ENCODE data around the gene SIGLEC9.
A peak's percentile ranks its signal among the peaks of the same experiment; 100 is the strongest.

SIGLEC9 gene

DNA sequence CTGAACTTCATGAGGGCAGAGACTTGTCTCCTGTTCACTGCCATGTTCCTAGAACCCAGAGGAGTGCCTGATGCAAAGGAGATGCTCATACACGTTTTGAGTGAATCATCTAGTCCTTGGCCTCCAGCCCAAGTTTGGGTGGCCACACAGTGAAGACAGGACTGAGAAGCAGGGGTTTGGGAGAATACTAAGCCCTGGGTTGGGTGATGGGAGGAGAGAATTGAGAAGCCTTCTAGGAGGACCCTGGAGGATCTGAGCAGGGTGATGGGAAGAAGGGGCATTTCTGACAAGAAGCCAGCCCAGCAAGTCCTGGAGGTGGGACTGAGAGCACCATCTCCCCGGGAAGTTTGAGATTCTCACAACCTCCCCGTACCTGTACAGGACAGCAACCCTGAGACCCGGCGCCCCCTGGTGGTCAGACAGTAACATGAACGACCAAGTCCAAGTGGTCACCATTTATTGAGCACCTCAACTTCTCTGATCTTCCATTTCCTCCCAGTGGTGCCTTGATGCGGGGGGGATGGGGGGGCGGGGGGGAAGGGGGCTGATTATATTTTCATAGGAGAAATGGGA lies 27.5 kb upstream of the SIGLEC9 start:
- DNase-seq (ENCODE audit: low spot score), result peak; percentile 58

DNA sequence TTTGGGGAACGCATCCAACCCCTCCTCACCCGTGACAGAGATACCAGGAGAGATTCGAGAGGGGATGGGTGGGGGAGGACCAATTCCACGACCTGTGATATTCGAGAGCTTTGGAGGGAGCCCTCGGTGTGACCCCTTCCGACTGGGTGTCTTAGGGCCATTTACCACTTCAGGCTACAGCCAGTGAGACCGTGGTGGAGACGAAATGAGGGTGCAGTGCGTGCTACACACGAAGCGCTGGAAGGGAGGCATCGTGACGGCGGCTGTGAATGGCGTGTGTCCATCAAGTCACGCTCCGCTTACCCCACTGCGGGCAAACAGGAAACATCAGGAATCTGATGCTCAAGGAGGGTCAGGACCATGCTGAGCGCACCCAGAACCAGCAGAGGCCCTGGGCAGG lies 26.9 kb upstream of the SIGLEC9 start:
- no peak for DNase-seq (ENCODE audit: low spot score)

DNA sequence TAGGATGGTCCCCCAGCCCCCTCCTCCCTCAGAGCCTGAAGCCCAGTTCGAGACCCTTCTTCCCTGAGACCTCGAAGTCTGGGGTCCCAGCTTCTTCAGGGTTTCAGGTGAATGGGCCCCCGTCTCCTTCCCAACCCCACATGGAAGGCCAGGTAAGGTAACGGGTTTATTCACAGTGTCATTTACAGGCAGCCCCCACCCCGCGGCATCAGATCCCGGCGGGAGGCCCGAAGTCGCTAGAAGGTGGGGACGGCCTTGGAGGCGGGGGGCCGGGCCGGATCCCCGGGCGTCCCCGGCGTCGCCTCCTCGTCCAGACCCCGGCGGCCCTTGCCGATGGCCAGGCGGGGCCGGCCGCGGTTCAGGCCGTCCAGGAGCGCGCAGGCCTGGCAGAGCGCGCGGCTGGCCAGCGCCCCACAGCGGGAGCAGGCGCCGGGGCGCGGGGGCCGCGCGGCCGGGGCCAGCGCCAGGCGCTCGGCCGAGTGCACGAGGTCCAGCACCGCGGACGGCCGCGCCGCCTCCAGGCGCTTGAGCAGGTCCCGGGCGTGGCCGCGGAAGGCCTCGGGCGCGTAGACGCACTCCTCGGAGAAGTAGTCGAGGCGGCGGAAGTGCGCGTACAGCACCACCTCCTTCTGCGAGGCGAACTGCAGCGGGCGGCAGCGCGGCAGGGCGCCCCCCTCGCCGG lies 26.2 kb upstream of the SIGLEC9 start:
- DNase-seq (ENCODE audit: low spot score), result no peak

DNA sequence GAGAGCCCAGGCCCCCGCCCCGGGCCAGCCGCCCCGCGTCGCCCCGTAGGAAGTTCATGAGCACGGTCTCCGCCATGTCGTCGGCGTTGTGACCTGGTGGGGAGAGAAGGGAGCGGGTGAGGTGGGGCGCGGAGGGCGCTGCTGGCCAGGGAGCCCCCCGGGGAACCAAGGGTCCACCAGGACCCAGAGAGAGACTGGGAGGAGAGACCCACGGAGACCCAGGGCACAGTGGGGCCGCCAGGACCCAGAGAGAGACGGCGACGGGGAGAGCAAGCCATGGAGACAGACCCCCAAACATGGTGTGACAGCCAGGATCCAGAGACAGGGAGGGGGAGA lies 25.7 kb upstream of the SIGLEC9 start:
- DNase-seq (ENCODE audit: low spot score), result no peak

DNA sequence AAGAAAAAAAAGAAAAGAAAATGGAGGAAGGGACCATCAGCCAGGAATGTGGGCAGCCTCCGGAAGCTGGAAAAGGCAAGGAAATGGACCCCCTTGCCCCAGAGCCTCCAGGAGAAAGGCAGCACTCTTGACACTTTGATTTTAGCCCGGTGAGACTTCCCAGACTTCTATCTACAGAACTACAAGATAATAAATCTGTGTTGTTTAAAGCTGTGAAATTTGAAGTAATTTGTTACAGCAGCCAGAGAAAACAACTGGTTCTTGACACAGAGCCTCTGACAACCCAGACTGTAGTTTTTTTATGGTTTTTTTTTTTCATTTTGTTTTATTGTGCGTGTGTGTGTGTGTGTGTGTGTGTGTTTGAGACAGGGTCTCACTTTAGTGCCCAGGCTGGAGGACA lies 24.1 kb upstream of the SIGLEC9 start:
- DNase-seq (ENCODE audit: low spot score), result no peak

DNA sequence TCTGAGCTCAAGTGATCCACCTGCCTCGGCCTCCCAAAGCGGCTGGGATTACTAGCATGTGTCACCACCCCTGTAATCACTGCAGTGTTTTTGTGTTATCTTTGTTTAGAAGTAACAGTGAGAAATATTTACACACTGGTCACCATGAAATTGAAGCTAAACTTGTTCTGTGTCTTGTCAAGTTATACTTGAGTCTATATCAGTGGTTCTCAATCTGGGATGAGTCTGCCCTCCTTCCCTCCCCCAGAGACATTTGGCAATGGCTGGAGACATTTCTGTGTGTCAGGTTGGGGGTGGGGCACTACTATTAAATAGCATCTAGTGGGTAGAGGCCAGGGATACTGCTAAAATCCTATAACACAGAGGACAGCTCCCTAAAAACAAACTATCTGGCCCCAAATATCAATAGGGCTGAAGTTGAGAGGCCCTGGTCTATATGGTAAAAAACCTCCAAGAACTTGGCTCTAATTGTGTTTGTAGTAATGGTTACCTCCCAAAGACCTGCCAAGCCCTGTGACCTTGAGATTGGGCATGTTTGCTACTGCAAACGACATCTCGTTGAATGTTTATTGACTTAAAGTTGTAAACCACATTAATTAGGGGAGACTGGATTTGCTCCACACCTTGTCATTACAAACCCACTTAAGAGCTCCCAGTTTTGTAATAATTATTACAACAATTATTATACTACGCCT lies 23.4 kb upstream of the SIGLEC9 start:
- no peak for DNase-seq (ENCODE audit: low spot score)

DNA sequence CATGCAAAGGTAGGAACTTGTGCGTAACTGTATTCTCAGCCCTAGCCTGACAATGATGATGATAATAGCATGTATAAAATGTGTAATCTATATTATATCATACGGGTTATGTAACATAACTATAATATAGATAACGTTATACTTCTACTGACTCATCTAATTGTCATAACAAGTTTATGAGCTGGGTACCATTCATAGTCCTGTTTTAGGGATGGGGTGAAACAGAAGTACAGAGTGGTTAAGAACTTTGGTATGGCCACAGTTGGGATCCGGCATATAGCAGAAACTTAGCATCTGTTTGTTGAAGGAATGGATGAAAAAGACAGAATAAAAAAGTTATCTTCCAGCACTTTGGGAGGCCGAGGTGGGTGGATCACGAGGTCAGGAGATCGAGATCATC lies 21.7 kb upstream of the SIGLEC9 start:
- no peak for DNase-seq (ENCODE audit: low spot score)

DNA sequence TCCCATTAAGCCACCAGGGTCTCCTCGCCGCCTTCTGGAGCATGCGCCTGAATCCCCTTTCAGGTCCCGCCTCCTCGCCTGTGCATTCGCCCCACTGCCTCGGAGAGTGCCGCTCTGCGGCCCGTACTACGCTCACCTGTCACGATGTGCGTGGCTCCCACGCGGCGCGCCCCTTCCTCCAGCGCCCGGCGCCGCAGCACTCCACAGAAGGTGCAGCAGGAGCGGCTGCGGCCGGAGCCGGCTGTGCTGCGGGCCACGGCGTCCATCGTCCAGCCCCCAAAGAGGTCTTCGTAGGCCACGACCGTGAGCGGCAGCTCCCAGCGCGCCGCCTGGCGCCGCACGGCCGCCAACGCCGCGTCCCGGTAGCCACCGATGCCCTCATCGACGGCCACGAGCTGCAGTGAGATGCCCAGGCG lies 20.8 kb upstream of the SIGLEC9 start:
- no peak for DNase-seq (ENCODE audit: low spot score)

DNA sequence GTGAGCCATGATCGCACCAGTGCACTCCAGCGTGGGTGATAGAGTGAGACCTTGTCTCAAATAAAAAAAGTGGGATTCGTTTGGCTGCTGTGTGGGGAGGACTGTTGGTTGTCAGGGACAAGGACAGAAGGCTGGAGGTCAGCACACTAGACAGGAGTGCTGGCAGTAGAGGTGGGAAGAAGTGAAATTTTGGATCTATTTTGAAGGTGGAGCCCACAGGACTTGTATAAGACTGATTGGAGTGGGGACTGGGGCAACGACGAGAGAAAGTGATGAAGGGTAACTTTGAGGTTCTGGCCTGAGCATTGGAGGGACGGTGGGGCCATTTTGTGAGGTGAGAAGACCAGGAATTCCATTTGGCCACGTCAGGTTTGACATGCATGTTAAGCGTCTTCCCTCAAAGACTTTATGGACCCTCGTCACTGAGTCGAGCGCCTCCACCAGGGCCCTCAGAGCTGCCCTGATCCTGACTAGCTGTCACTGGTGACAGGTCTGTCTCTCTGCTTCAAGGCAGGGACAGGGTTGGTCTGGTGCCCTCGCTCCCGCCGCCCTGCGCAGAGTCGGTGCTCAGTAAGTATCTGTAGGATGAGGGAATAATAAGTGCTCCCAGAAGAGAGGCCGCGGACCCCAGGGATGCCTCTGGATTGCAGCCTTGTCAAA lies 17.2 kb upstream of the SIGLEC9 start:
- peak; percentile 26 for DNase-seq (ENCODE audit: low spot score)

DNA sequence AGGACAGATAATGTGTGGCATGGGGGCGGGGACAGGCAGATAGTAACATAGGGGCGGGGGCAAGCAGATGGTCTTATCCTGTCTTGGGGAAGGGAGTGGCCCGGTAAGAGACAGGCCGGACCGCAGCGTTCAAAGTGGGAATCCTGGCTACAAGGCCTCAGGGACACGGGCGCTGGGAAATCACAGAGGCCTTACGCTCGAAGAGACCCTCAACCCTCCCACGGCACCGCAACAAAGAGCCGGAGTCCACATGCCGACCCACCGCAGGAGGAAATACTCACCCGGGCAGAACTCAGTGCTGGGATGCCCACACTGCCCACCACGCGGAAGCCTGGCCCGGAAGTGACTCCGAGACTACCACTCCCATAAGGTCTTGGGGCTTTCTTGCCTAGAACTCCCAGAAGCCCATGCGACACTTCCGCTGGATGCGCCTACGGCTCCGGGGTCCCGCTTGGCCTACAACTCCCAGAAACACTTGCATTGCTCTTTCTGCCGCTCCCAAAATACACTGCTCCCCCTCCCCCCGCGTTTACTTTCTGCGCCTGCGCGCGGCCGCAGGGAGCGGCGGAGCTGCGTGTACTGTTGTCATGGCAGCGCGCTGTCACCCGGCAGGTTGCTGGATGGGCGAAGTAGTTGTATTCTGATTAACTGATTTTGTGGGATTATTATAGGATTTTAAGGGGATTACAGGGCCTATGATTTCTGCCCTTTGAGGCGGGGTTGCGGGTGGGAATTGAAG lies 16.5 kb upstream of the SIGLEC9 start, which contains the start of gene CTU1:
TSS of gene CTU1 (minus strand) at position 344 of the 739 bp plus-strand sequence. CDS start 3,840 bp downstream, outside the sequence.
- peak; percentile 99 for DNase-seq (ENCODE audit: low spot score)

DNA sequence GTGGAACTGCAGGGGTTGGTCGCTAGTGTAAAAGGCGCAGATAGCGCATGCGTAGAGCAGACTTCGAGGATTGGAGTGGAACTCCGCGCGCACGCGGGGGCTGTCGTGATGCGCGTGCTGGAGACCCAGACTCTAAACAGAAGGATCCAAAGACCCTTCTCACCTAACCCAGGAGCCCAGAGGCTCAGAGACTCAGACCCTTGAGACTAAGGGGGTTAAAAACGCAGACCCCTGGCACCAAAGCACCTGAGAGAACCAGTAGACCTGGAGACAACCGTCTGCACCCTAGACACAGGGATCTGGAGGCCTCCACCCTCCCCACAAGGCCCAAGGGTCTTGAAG lies 15.9 kb upstream of the SIGLEC9 start:
- no peak for DNase-seq (ENCODE audit: low spot score)

DNA sequence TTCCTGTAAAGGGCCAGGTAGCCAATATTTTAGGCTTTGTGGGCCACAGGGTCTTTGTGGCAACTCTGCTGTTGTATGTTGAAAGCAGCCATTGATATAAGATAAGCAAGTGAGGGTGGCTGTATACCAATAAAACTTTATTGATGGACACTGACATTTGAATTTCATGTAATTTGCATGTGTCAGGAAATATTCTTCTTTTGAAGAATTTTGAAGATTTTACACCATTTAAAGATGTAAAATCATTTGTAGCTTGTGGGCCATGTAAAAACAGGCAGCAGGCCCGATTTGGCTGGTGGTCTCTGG lies 14.1 kb upstream of the SIGLEC9 start:
- DNase-seq (ENCODE audit: low spot score), result no peak

DNA sequence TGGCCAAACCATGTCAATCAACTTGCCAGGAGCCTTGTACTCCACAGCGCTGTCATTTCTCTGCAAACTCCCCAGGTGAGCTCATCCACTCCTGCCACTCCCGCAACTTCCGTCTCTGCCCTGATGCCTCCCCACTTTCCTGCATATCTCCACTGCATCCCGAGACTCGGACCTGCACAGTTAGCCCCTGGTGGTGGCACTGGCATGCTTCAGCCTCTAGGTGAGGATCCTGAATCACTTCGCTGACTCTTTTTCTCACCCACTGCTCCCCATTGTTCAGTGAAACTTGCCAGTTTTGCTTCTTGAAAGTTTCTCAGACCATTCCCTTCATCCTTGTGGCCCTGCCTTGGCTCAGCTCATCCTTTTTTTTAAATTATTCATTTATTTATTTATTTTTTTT lies 13.1 kb upstream of the SIGLEC9 start:
- no peak for DNase-seq (ENCODE audit: low spot score)

DNA sequence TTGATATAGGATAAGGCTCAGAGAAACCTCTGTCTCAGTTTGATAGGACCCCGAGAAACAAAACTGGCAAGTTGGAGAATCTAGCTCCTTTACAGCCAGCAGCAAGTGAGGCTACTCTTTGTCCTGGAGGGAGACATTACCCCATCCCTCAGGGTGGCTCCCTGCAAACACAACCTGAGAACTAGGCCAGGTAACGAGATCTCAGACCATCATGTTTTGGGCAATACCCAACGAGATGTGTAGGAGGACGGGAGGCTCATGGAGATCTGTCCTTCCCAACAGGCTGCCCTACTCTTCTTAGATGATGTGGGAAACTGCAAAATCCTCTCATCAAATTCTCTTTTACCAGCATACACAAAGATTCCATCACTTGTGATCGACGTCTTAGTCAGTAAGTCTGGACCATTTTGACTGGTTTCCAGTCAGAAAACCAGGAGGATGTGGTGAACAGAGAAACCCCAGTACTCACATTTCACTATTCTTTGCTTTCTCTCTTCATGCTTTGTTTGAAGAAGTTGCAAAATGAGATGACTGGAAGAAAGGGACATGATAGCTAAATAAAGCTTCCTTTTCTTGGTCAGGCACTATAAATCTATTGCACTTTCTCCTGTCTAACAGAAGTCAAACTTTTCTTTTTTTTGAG lies 10.5 kb upstream of the SIGLEC9 start:
- DNase-seq (ENCODE audit: low spot score), result no peak

DNA sequence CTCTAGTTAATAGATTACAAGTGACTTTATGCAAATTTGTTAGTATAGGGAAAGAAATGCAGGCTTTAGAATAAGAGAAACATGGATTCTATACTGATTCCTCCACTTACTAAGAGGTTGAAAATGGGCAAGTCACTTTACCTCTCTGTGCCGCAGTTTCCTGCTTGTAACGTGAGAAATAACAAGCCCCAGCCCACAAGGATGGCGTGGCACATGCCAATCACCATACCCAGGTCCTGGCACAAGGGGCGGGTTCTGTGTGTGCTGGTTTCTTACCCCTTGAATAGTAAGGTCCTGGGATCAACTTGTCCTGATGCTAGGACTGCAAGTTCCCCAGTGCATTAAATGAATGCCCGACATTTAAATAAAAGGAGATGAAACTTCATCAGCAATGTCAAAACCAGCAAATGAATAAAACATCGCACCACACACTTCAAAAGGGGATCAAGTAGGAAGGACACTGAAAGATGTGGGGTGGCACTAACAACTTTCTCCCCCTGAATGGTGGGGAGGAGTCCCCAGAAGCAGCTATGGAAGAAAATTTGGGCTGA lies 7.9 kb upstream of the SIGLEC9 start:
- DNase-seq (ENCODE audit: low spot score), result no peak

DNA sequence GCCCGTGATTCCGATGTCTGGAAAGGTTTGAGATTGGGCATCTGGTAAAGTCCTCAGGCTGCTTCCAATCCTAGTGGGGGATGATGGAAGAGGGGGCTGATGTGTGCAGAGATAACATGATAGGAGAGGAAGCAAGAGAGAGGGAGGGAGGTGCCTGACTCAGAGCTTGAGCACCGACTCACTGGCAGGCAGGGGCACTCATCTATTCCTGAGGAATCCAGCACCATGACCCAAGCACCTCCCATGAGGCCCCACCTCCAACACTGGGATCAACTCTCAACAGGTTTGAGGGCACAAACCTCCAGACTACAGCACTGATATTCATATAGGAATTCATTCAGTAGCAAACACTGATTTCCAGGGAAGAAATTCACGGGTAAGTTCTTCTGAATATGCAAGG lies 5.6 kb upstream of the SIGLEC9 start:
- DNase-seq (ENCODE audit: low spot score), result no peak

DNA sequence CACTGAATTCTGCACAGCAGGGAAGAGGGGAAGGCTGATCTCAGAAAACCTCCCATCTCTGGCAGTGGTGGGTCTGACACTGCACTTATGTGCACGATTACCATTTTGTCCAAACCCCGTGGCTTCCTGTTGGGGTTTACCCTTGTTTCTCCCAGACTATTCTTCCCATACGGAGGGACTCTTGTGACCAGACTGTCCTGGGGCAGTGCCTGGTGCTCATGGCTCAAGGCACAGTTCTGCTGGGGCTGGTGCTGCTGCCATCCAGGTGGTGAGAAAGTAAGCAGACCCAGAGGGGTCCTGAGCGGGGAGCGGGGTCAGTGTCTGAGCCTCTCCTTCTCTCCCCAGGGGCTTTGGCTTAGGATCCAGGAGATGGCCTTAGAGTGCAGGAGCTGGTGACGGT lies 5.1 kb upstream of the SIGLEC9 start:
- DNase-seq (ENCODE audit: low spot score), result no peak

DNA sequence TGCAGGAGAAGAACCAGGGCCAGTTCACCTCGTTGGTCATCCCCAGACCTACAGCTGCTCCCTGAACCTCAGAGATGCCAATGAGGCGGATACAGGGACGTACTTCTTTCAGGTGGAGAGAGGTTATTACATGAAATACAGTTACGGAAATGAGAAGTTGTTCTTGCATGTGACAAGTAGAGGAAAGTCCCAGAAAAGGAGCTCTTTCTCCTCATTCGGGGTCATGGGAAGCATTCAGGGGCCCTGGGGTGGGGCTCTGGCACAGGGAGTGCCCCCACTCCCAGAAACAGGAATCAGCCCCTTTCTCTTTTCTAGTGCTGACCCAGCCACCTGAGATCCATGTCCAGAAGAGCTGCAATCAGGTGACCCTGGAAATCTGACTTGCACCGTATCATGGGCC lies 4.5 kb upstream of the SIGLEC9 start:
- no peak for DNase-seq (ENCODE audit: low spot score)

DNA sequence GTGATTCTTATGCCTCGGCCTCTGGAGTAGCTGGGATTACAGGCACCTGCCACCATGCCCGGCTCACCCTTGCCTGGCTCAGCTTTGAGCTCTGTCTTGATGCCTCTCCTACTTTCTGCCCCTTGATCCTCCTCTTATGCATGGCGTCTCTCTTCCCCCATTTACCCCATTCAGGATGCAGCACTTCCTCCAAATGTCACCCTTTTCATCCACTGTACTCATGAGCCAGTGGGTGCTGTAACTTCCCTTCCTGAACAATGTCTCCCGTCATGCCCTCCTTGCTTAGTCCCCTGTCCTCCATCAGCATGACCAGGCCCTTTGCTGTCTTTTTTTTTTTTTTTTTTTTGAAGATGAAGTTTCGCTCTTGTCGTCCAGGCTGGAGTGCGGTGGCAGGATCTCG lies 3.4 kb upstream of the SIGLEC9 start:
- no peak for DNase-seq (ENCODE audit: low spot score)

DNA sequence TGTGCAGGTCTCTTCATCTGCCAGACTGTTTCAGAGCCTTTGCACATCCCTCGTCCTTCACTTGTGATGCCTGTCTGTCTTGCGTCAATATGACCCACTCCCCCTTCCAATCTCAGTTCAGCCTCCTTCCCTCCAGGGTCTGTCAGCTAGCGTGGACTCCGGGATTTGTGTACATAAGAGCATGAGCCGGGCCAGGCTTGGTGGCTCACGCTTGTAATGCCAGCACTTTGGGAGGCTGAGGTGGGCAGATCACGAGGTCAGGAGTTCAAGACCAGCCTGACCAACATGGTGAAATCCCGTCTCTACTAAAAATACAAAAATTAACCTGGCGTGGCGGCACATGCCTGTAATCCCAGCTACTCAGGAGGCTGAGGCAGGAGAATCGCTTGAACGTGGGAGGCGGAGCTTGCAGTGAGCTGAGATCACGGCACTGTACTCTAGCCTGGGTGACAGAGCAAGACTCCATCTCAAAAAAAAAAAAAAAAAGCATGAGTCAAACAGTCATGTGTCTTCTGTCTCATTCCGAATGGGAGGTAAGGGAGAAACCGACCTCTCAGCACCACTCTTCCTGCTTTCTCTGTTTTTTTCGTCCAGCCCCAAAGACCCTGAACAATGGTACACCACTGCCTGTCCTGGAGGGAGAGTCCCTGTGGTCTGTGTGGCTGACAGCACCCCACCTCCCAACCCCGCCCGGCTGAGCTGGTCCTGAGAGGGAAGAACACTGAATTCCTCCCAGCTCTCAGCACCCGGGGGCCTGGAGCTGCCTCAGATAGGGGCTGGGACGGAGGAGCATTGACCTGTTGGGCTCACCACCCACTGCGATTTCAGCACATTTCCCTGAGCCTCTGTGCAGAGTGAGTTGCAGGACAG lies 2.4 kb upstream of the SIGLEC9 start:
- DNase-seq (ENCODE audit: low spot score), result no peak

DNA sequence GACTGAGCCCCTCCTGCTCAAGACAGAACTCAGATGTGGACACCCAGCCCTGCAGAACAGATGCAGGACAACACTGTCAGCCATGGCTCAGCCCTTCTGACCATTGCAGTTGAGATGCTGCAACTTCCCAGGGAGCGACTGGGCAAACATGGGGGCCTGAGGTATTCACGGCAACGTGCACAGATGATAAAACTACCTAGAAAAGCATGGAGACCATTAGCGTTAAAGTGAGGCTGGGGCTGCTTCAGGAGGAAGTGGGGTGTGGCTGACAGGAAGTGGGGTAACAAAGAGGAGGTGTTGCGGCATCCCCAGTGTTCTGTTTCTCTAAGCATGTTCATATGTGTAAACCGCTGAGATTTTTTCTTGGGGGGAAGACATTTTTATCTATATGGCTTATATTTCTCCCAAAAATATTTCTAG lies 1.3 kb upstream of the SIGLEC9 start:
- DNase-seq (ENCODE audit: low spot score), result no peak

Measured in LoVo (cell line).